T1000 (cell line): ENCODE data around the gene SEC23IP.

ENCODE experiments used
- DNase-seq: peaks from one replicate; lab custom pipeline; 2025; ENCODE audit warnings: mixed read lengths; lab: John Stamatoyannopoulos, UW

SEC23IP gene

DNA sequence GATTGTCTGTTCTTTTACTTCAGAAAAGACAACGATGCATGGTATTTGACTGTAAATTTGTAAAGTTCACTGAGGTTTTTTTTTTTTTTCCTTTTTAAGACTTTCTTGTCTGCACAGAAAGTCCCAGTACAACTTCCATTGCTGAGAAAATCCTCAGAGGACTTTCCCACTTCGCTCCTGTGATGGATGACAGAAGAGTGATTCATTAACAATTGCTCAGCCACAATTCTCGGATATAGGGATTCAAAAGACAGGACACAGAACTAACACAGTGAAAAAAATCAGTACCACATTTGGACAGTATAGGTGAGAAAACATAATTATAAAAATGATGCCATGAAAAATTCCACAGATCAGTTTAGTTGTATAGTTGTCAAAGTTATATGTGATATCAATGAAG, 48.0 kb downstream of the SEC23IP start:
- DNase-seq = no peak

DNA sequence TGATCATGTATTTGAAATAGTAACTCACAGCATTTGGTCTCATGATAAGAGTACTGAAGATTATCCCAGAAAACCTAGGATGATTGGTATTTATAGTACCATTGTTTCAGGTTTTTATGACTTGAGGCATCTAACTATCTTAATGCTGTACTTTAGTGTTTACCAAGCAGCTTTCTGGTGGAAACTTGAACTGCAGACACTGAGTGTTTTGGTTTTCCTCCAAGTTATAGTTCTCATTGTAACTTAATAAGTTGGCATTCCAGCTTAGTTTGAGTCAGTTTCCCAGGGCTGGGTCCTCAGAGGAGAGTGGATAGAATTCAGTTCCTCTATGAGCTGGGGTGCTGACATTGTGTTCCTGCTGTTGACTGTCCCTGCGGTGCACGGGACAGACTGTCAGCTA, 50.4 kb downstream of the SEC23IP start:
- no peak for DNase-seq

GRCh38 chr10:119945805-119946204, 53.3 kb downstream of the SEC23IP start:
- no peak for DNase-seq

GRCh38 chr10:119947300-119947699, 54.8 kb downstream of the SEC23IP start:
- DNase-seq = no peak

GRCh38 chr10:119957451-119957850, 64.9 kb downstream of the SEC23IP start:
- no peak for DNase-seq

DNA sequence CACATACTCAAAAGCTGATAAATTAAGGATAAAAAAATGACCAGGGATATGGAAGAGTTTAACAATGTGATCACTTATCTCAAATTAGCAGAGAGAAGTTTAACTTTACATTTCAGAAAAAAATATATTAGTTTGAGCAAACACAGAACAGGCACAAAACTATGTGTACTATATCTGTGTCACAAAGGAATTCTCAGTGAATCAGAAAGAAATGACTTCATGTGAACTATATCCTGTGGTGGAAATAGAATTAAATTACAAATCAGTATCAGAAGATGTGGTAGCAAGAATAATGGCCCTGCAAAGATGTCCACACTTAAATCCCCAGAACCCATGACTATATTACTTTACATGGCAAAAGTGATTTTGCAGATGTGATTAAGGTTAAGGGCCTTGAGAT, 70.3 kb downstream of the SEC23IP start:
- no peak for DNase-seq

DNA sequence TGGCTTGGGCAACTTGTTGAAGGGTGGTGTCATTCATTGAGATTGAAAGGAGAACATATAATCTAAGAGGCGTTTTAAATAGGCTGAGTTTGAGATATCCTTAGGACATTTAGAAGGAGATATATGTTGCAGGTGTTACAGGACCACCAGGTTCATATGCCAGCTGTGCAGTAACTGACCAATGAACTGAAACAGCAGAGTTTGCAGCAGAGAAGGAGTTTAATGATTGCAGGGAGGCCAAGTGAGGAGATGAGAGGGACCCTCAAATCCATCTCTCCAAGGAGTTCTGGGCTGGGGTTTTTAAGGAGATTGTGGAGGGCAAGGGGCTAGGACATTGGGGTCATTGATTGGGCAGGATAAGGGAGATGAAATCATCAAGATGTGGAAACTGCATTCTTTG, 74.5 kb downstream of the SEC23IP start:
- no peak for DNase-seq

- no peak for DNase-seq
Measured at GRCh38 chr10:119969609-119970008, 77.1 kb downstream of the SEC23IP start.

DNA sequence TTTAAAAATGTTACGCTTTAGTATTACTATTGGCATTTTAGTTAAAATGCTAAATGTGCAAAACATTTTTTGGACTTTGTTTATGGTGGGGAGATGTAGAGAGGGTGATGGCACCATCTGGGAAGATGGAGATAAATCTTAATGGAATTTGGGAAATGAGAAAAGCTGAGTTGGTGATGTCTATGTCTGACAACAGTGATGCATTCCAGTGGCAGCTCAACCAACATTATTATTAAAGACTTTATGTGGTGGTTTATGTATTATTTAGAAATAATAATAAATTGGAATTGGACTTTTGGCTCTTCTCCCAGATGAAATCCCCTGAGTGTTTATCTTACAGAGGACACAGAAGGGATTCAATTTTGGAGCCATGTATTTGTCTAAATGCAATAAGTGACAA, 77.6 kb downstream of the SEC23IP start:
- no peak for DNase-seq

DNA sequence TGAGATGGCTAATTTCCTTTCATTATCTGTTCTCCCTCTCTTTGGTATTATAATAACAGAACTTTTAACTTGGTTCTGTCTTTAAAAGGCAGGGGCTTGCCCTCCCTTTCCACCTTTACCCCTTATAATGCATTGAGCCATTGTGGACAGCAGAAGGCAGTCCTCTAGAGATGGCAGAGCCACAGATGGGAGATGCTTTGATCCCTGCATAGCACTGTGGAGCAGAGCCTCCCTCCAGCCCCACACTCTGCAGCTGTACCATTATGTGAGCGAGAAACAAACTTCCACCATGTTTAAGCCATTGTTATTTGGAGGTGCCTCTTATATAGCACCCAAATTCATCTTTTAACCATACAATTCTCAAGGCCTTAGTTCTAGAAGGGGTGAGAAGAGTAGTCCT, 78.4 kb downstream of the SEC23IP start:
- no peak for DNase-seq

- no peak for DNase-seq
Measured at GRCh38 chr10:119973281-119973680, 80.8 kb downstream of the SEC23IP start.

GRCh38 chr10:119976421-119976820, 83.9 kb downstream of the SEC23IP start:
- no peak for DNase-seq

DNA sequence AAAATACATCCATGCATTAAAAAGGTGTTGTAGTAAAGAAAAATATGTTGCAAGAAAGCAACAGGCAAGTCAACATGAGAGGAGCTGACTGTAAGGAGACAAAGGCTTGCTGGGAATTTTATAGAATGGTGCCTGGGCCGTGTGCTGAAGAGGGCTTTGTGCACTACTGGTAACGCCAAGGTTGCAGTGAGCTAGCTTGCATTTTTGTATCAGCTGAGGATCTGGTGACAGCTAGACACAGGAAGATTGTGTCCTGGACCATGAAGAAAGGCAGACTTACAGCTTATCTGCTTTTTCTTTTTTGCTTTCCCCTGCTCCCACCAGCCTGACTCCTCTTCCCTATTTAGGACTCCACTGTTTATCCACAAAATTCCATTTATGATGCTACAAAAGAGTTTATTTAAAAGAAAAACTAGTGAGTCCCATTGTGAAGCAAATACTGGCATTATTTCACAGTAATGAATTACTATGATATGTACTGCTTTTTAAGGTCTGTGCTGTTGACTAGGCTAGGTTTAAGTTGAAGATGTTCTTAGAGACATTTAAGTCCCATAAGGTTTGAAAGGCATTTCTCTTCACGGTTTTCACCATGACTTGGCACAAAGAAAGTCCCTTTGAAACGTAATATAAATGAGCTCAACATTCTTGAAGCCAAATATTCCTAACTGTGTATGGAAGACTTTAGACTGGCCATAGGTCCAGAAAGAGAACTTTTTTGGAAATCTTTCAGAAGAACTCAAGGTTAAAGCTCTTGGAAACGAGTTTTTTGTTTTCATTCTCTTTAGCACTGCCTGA, 88.6 kb downstream of the SEC23IP start:
- no peak for DNase-seq

DNA sequence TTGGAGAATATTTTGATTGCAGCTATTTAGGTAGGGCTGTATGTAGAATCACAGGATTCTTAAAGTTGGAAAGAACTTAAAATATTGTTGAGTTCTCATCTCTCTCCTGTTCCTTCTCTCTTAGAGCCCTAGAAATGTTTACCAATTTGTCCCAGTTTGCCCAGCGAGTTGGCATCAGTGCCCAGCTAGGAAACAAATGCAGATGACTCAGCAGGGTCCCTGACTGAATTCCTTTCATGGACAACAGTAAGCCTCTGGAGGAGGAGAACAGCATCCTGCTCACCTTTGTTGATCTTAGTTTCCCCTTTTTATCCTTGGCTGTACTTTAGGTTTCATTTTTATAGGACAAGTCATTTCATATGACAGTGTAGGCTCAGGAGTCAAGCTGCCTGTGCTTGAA, 89.3 kb downstream of the SEC23IP start:
- DNase-seq = no peak

- DNase-seq = no peak
Measured at GRCh38 chr10:119988333-119988732, 95.8 kb downstream of the SEC23IP start.

GRCh38 chr10:119989966-119990365, 97.4 kb downstream of the SEC23IP start:
- DNase-seq = no peak

- DNase-seq = no peak
Measured at GRCh38 chr10:119991066-119991465, 98.5 kb downstream of the SEC23IP start.

DNA sequence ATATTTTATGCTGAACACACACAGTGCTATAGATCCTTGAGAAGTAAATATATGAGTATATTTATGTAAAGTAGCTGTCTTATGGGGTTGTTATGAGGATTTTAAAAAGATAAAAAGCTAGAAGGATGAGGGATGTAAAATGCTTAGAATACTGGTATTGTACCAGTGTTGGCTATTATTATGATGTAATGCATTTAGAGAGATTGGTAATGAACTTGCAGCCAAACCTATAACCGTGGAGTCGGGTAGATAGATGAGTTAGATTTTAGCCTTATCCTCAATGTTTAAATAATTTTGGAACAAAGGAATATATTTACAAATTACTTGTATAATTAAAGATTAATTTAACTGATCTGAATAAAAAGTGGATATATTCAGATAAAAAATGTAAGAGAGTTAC, 99.3 kb downstream of the SEC23IP start:
- no peak for DNase-seq
